H9 (cell line): ENCODE measurements around the gene ATAD2B. TPM values are rescaled to one million over a fixed set of nuclear protein-coding genes. Genes with fewer than 3 reads are reported as not detected.

Source experiments
- DNase-seq: peaks from one replicate; pipeline ENCODE4 v3.0.0-alpha.2; 2017
- H2AFZ ChIP-seq: one replicate; pipeline ENCODE4 v1.6.1; 2013; ENCODE audit warnings: mild to moderate bottlenecking, low read length, control low read depth, moderate library complexity
- H2AK5ac ChIP-seq: 2 replicates; pipeline ENCODE4 v1.6.1; 2013; ENCODE audit warnings: low read length, control low read depth, mixed read lengths; ENCODE audit not compliant: insufficient read length
- H2BK120ac ChIP-seq: one replicate; pipeline ENCODE4 v1.6.1; 2013; ENCODE audit warnings: low read depth, mild to moderate bottlenecking, low read length, control low read depth, inconsistent platforms; ENCODE audit not compliant: poor library complexity, severe bottlenecking
- H2BK12ac ChIP-seq: 2 replicates; pipeline ENCODE4 v1.6.1; 2013; ENCODE audit warnings: low read length, control low read depth, mixed read lengths, low read depth; ENCODE audit not compliant: insufficient read length
- H2BK15ac ChIP-seq: 2 replicates; pipeline ENCODE4 v1.6.1; 2013; ENCODE audit warnings: low read depth, low read length, control low read depth
- H2BK20ac ChIP-seq: one replicate; pipeline ENCODE4 v1.6.1; 2013; ENCODE audit warnings: low read depth, mild to moderate bottlenecking, low read length, control low read depth, inconsistent platforms; ENCODE audit not compliant: poor library complexity, severe bottlenecking
- H2BK5ac ChIP-seq: 2 replicates; pipeline ENCODE4 v1.6.1; 2013; ENCODE audit warnings: low read length, control low read depth, mixed read lengths; ENCODE audit not compliant: insufficient read length
- H3K14ac ChIP-seq: 2 replicates; pipeline ENCODE4 v1.6.1; 2013; ENCODE audit warnings: low read length, control low read depth; ENCODE audit not compliant: insufficient read depth
- H3K18ac ChIP-seq: 2 replicates; pipeline ENCODE4 v1.6.1; 2013; ENCODE audit warnings: low read depth, mild to moderate bottlenecking, mixed read lengths, low read length, control low read depth; ENCODE audit not compliant: insufficient read length
- H3K23ac ChIP-seq: 2 replicates; pipeline ENCODE4 v1.6.1; 2013; ENCODE audit warnings: low read length, control low read depth, mixed read lengths, low read depth; ENCODE audit not compliant: insufficient read length
- H3K23me2 ChIP-seq: 2 replicates; pipeline ENCODE4 v1.6.1; 2013; ENCODE audit warnings: low read depth, mild to moderate bottlenecking, mixed read lengths, low read length, control low read depth; ENCODE audit not compliant: insufficient read length, poor library complexity, severe bottlenecking
- H3K27ac ChIP-seq: 2 replicates; pipeline ENCODE4 v1.5.1; 2013; ENCODE audit warnings: low read length, control low read depth, mixed read lengths, low read depth; ENCODE audit not compliant: insufficient read length
- H3K27me3 ChIP-seq: 2 replicates; pipeline ENCODE4 v1.6.1; 2013; ENCODE audit warnings: low read length, control low read depth, inconsistent platforms; ENCODE audit not compliant: insufficient read depth
- H3K4ac ChIP-seq: 2 replicates; pipeline ENCODE4 v1.6.1; 2013; ENCODE audit warnings: low read depth, mild to moderate bottlenecking, control low read depth, inconsistent platforms, low read length, moderate library complexity
- H3K4me1 ChIP-seq: 2 replicates; pipeline ENCODE4 v1.6.1; 2013; ENCODE audit warnings: low read length, control low read depth, inconsistent platforms; ENCODE audit not compliant: insufficient read depth
- H3K4me2 ChIP-seq: 2 replicates; pipeline ENCODE4 v1.6.1; 2013; ENCODE audit warnings: low read length, control low read depth, mixed read lengths; ENCODE audit not compliant: insufficient read length, insufficient read depth
- H3K56ac ChIP-seq: 2 replicates; pipeline ENCODE4 v1.6.1; 2013; ENCODE audit warnings: low read depth, mild to moderate bottlenecking, mixed read lengths, low read length, control low read depth; ENCODE audit not compliant: insufficient read length
- H3K79me1 ChIP-seq: 2 replicates; pipeline ENCODE4 v1.6.1; 2013; ENCODE audit warnings: low read depth, mild to moderate bottlenecking, moderate library complexity, low read length, control low read depth, inconsistent platforms; ENCODE audit not compliant: insufficient read depth, poor library complexity, severe bottlenecking
- H3K79me2 ChIP-seq: 2 replicates; pipeline ENCODE4 v1.6.1; 2013; ENCODE audit warnings: low read length, control low read depth, inconsistent platforms; ENCODE audit not compliant: insufficient read depth
- H3K9ac ChIP-seq: 2 replicates; pipeline ENCODE4 v1.6.1; 2013; ENCODE audit warnings: low read length, control low read depth, mixed read lengths; ENCODE audit not compliant: insufficient read length; ENCODE audit errors: extremely low read depth
- H3K9me3 ChIP-seq: one replicate; pipeline ENCODE4 v1.6.1; 2013; ENCODE audit warnings: low read depth, low read length, inconsistent platforms; ENCODE audit not compliant: control insufficient read depth
- H3T11ph ChIP-seq: one replicate; pipeline ENCODE4 v1.6.1; 2013; ENCODE audit warnings: mild to moderate bottlenecking, low read length, control low read depth, inconsistent platforms
- H4K20me1 ChIP-seq: one replicate; pipeline ENCODE4 v1.6.1; 2013; ENCODE audit not compliant: control insufficient read depth, insufficient read length, insufficient read depth
- H4K5ac ChIP-seq: 2 replicates; pipeline ENCODE4 v1.6.1; 2013; ENCODE audit warnings: low read depth, mild to moderate bottlenecking, mixed read lengths, low read length, control low read depth; ENCODE audit not compliant: insufficient read length
- H4K8ac ChIP-seq: replicated peaks from 2 replicates; pipeline ENCODE4 v1.6.1; 2013; ENCODE audit warnings: low read length, control low read depth, mixed read lengths, low read depth; ENCODE audit not compliant: insufficient read length
- H4K91ac ChIP-seq: 2 replicates; pipeline ENCODE4 v1.6.1; 2013; ENCODE audit warnings: low read depth, mild to moderate bottlenecking, moderate library complexity, mixed read lengths, low read length, control low read depth; ENCODE audit not compliant: insufficient read length
- H3K27ac Mint-ChIP-seq, 3 experiments: 2 replicates in 2 of 3; 3 replicates in 1 of 3; pipeline ENCODE4 v1.8.0; 2020 to 2021; ENCODE audit warnings: mixed read lengths in 3 of 3, mild to moderate bottlenecking in 1 of 3, moderate library complexity in 1 of 3
- H3K27me3 Mint-ChIP-seq: 2 replicates; pipeline ENCODE4 v1.8.0; 2021; ENCODE audit warnings: low read depth, mild to moderate bottlenecking, moderate library complexity, mixed read lengths
- H3K36me3 Mint-ChIP-seq, 3 experiments: 2 replicates in 2 of 3; 3 replicates in 1 of 3; pipeline ENCODE4 v1.8.0; 2020 to 2021; ENCODE audit warnings: low read depth in 3 of 3, mixed read lengths in 3 of 3; ENCODE audit not compliant: insufficient read depth in 1 of 3
- H3K4me1 Mint-ChIP-seq, 2 experiments: 2 replicates each; pipeline ENCODE4 v1.8.0; 2020; ENCODE audit warnings: mixed read lengths in 2 of 2
- H3K4me3 Mint-ChIP-seq, 2 experiments: 2 replicates in 1 of 2; 3 replicates in 1 of 2; pipeline ENCODE4 v1.8.0; 2020 to 2021; ENCODE audit warnings: mild to moderate bottlenecking in 2 of 2, mixed read lengths in 2 of 2, moderate library complexity in 1 of 2
- H3K9me3 Mint-ChIP-seq, 2 experiments: 2 replicates in 1 of 2; 3 replicates in 1 of 2; pipeline ENCODE4 v1.8.0; 2020; ENCODE audit warnings: mild to moderate bottlenecking in 2 of 2, mixed read lengths in 2 of 2, moderate library complexity in 1 of 2
- CTCF ChIP-seq: fragments of 200-600 bp; sonication (generic); conservative IDR thresholded peaks from 3 replicates; pipeline ENCODE4 v1.8.0; 2021; ENCODE audit warnings: antibody characterized with exemption, mild to moderate bottlenecking
- WGBS: extraction: QIAGEN DNeasy Blood & Tissue Kit; methylation state at CpG from one replicate; pipeline ENCODE4 v1.1.7; 2013; ENCODE audit warnings: missing lambda C conversion rate, low lambda C conversion rate, mixed read lengths; ENCODE audit not compliant: insufficient read length; ENCODE audit errors: extremely low coverage; 5-methylcytosine and 5-hydroxymethylcytosine counted together
- total RNA-seq: library from RNA; stranded (reverse); gene quantifications from 2 replicates; pipeline ENCODE4 v1.2.1, GENCODE V29; 2021

The ATAD2B gene
- total RNA-seq, 1 experiment from 2014 or later, result 21.4 TPM

- Histone ChIP-seq H3K9me3 (no peaks in the 10 kb centered on the region), H3K18ac (no peak overlapping the region), H4K8ac (no peak overlapping the region), H4K5ac (no peak overlapping the region), H3K56ac (no peak overlapping the region), H3K4ac (no peak overlapping the region), H3K4me1 (no peaks in the 10 kb centered on the region), H2BK5ac (no peak overlapping the region), H4K91ac (no peak overlapping the region), H2AK5ac (no peak overlapping the region), H3K79me1 (no peaks in the 10 kb centered on the region), H3K23me2 (no peaks in the 10 kb centered on the region), H2BK20ac (no peak overlapping the region), H3K23ac (no peak overlapping the region), H3K9ac (no peak overlapping the region), H2BK12ac (no peak overlapping the region), H3K14ac (no peak overlapping the region), H3K4me2 (peak overlapping the region; percentile 73), H2AFZ (no peak overlapping the region), H3T11ph (no peak overlapping the region), H2BK15ac (no peak overlapping the region), H3K27me3 (no peaks in the 10 kb centered on the region), H3K79me2 (peaks cover 2% of the 10 kb centered on the region; the same call in 1 of the 2 replicates), H4K20me1 (no peaks in the 10 kb centered on the region), H2BK120ac (no peak overlapping the region), H3K27ac (no peak overlapping the region)
- H3K36me3 Mint-ChIP-seq, result peaks cover 6 to 14% (median 13%) of the 10 kb centered on the region in 3 experiments; a peak in 6 of 7 replicates
- no CpG with 5 or more reads among the region's 8 CpGs for WGBS
- peaks cover 33 to 42% of the 10 kb centered on the region in 2 experiments for H3K4me1 Mint-ChIP-seq
- H3K9me3 Mint-ChIP-seq, result no peaks in the 10 kb centered on the region
- H3K27me3 Mint-ChIP-seq, result peaks cover 2% of the 10 kb centered on the region; the same call in 1 of the 2 replicates
- DNase-seq, result no peak
- no peak overlapping the region for H3K27ac Mint-ChIP-seq
- no peak for TF ChIP-seq CTCF
- H3K4me3 Mint-ChIP-seq, result peak overlapping the region; percentile 66 to 82
Measured at GRCh38 chr2:23941644-23942043, 14.7 kb upstream of the ATAD2B start.
